RWPE1 (cell line): ENCODE results near the gene ZNF592.

Experiments used
- CTCF ChIA-PET: fragments of 350-600 bp; sonication (Branson Sonifier 250); formaldehyde crosslinking; extraction: SDS; loops from one replicate; lab custom pipeline; 2021; lab: Yijun Ruan, JAX
- POLR2A ChIA-PET: fragments of 400-600 bp; formaldehyde crosslinking; extraction: SDS; loops from one replicate; lab custom pipeline; 2020; ENCODE audit warnings: antibody characterized with exemption; ENCODE audit not compliant: low non-redundant PET; lab: Yijun Ruan, JAX
- DNase-seq: peaks from one replicate; pipeline ENCODE4 v3.0.0; 2012; ENCODE audit warnings: low spot score
- H3K27ac ChIP-seq: fragments of 450-650 bp; 2 replicates; pipeline ENCODE4 v1.5.1; 2017
- TF ChIP-seq, protein P1 (sequence below): fragments of 450-650 bp; conservative IDR thresholded peaks from 2 replicates; pipeline ENCODE4 v1.5.1; 2017; ENCODE audit warnings: low read depth, mild to moderate bottlenecking

The ZNF592 gene

DNA sequence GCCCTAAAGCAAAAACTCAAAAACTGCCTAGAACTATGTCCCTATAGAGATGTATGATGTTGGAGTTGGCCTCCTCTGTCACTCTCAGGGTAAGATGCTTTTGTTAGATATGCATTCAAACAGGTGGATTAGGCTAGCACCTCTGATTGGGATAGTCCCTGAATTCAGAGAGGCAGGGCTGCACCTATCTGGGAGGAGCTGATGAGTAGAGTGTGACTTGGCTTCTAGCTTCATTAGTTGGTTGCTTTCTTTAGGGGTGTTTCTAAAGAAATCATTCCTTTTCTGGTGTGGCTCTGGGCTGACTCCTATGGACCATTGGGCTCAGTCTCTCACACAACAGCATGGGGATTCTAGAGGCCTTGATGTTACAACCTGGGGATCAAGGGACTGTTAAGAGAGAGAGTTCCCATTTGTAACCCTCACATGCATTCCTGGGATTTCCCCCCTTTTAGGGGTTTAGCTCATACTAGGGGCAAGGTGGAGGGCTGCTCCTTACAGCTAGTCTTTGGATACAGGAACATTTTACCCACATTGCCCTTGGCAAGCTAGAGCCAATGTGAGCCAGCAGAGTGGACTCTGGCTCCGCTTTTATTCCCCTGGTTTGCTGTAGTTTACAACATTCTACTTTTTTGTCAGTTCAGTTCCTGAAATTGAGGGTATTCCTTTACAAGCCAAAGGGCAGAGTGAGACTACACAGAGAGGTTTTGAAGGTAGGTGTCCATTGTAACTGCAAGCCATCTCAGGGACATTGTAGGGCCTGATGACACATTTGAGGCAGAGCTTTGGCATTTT is 7.5 kb downstream of the ZNF592 start:
- no peak for DNase-seq
- TF ChIP-seq, protein P1, sequence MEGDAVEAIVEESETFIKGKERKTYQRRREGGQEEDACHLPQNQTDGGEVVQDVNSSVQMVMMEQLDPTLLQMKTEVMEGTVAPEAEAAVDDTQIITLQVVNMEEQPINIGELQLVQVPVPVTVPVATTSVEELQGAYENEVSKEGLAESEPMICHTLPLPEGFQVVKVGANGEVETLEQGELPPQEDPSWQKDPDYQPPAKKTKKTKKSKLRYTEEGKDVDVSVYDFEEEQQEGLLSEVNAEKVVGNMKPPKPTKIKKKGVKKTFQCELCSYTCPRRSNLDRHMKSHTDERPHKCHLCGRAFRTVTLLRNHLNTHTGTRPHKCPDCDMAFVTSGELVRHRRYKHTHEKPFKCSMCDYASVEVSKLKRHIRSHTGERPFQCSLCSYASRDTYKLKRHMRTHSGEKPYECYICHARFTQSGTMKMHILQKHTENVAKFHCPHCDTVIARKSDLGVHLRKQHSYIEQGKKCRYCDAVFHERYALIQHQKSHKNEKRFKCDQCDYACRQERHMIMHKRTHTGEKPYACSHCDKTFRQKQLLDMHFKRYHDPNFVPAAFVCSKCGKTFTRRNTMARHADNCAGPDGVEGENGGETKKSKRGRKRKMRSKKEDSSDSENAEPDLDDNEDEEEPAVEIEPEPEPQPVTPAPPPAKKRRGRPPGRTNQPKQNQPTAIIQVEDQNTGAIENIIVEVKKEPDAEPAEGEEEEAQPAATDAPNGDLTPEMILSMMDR: no peak
- no peak overlapping the region for H3K27ac ChIP-seq
- ChIA-PET POLR2A (no interaction called here), CTCF (no interaction called here)

DNA sequence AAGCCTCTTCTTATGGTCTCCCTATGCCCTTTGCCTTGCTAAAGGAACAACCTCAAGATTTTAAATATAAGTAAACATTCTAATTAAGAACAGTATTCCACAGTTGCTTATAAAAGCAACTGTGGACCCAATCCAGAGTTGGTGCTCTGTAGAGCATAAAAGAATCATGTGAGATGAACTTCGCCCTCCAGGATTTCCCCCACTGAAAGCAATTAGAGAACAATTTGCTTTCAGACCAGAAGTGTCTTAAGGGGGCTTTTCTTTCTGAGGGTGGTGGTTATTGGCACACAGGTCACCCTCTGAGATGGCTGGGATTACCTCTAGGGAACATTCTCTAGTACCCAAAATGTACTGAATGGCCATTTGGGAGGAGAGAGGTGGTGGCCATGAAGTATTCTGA is 10.6 kb downstream of the ZNF592 start:
- DNase-seq: no peak
- TF ChIP-seq, protein P1: no peak
- no peak overlapping the region for H3K27ac ChIP-seq
- ChIA-PET CTCF (no interaction called here), POLR2A (interaction anchor here (0.6 kb wide), 1 partner anchor 11 kb away, joined by 3 read pairs; no protein-coding TSS in a partner anchor)

GRCh38 chr15:84760219-84760618 is 11.8 kb downstream of the ZNF592 start:
- ChIA-PET CTCF (no interaction called here), POLR2A (no interaction called here)
- DNase-seq: no peak
- TF ChIP-seq, protein P1: no peak
- no peak overlapping the region for H3K27ac ChIP-seq

DNA sequence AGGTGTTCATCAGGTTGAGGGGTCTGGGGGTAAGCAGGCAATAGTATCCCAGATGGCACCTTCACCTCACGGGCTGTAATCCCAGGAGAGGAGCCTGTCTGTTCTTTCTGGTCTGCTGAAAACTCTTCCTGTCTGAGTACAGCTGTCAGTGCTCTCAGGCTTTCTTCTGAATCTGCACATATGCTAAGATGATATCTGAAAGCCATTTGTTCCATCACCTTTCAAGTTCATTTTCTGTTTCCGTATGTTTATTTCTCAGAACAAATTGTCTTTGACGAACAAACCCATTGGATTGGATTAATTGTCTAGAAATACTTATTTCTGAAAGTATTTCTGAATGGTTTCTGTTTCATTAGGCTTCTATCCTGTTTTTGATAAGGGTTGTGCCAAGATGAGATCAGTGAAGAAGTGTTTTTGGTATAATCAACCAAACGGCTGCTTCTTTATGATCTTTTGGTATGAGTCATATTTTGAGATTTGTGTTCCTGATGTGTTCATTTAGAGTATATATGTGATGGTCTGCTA is 13.3 kb downstream of the ZNF592 start:
- TF ChIP-seq, protein P1: no peak
- no peak for DNase-seq
- no peak overlapping the region for H3K27ac ChIP-seq
- CTCF ChIA-PET: no interaction called here
- POLR2A ChIA-PET: no interaction called here

- ChIA-PET POLR2A (no interaction called here), CTCF (interaction anchor here (0.6 kb wide), 2 partner anchors 115 to 599 kb away, joined by 3 to 5 read pairs; no protein-coding TSS in a partner anchor)
- no peak for DNase-seq
- no peak overlapping the region for H3K27ac ChIP-seq
- TF ChIP-seq, protein P1: no peak
These were observed 14.6 kb downstream of the ZNF592 start for GRCh38 chr15:84762840-84763572.

DNA sequence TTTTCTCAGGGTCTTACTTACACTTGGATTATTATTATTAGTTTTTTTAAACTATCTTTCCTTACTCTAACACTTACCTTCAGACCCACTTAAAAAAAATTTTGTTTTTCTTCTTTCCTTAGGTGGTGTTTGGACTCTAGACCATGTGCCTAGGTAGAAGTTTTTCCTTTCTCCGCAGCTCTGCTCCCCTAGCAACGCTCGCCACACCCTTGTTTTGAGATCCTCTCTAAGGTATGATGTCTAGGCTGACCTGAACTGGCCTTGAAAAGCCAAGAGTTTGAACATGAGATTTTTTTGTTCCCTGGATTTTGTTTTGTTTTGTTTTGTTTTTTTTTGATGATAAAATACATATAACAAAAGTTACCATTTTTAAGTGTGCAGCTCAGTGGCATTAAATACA is 16.2 kb downstream of the ZNF592 start:
- TF ChIP-seq, protein P1: no peak
- ChIA-PET POLR2A (no interaction called here), CTCF (interaction anchor here (0.6 to 0.7 kb wide), 3 partner anchors 15 to 164 kb away, joined by 3 to 4 read pairs (median 3); no protein-coding TSS in a partner anchor)
- no peak overlapping the region for H3K27ac ChIP-seq
- no peak for DNase-seq
